Panc1 (cell line): Measurements from ENCODE around the gene FAM98C. TPM values are rescaled to one million over a fixed set of nuclear protein-coding genes. Genes with fewer than 3 reads are reported as not detected.
A peak's percentile ranks its signal among the peaks of the same experiment; 100 is the strongest.

Experiments
- ATAC-seq: fragments of 200-7000 bp; cut with Tn5 transposase; 2 replicates; pipeline ENCODE4 v1.9.1; 2020; ENCODE audit warnings: mild to moderate bottlenecking, moderate library complexity
- BruUV-seq: library from RNA; stranded (reverse); fragments of 400-500 nt; replicated peaks from 2 replicates; lab custom pipeline; 2021; lab: Mats Ljungman, UMichigan
- CTCF ChIA-PET: fragments of 300-600 bp; sonication (Branson Sonifier 250); formaldehyde crosslinking; loops from one replicate; lab custom pipeline; 2022; ENCODE audit warnings: antibody characterized with exemption; lab: Charles Lee
- POLR2A ChIA-PET: fragments of 300-600 bp; sonication (Branson Sonifier 250); formaldehyde crosslinking; loops from one replicate; lab custom pipeline; 2022; ENCODE audit warnings: antibody characterized with exemption; lab: Charles Lee
- DNase-seq: peaks from one replicate; pipeline ENCODE4 v3.0.0-alpha.2; 2010; ENCODE audit warnings: low read depth, low spot score
- H3K27ac ChIP-seq: 2 replicates; pipeline ENCODE4 v1.5.1; 2011; ENCODE audit warnings: mild to moderate bottlenecking, low read length, inconsistent platforms
- H3K27me3 ChIP-seq: fragments of 200-500 bp; sonication (Bioruptor generic); 2 replicates; pipeline ENCODE4 v1.6.0; 2014; ENCODE audit warnings: low read length, inconsistent platforms; ENCODE audit not compliant: control insufficient read depth, insufficient read depth
- H3K36me3 ChIP-seq: fragments of 200-500 bp; sonication (Bioruptor generic); 2 replicates; pipeline ENCODE4 v1.5.1; 2014; ENCODE audit warnings: inconsistent platforms, mild to moderate bottlenecking, low read length, moderate library complexity; ENCODE audit not compliant: control insufficient read depth, insufficient read depth
- H3K4me1 ChIP-seq: 2 replicates; pipeline ENCODE4 v1.5.1; 2011; ENCODE audit warnings: inconsistent platforms, mild to moderate bottlenecking, low read length, moderate library complexity; ENCODE audit not compliant: control insufficient read depth, insufficient read depth
- H3K4me3 ChIP-seq, 2 experiments: 2 replicates each; pipeline ENCODE4 v1.5.1; 2011 to 2012; ENCODE audit warnings: low read depth in 2 of 2, low read length in 2 of 2, mild to moderate bottlenecking in 2 of 2, inconsistent platforms in 1 of 2, moderate library complexity in 1 of 2
- H3K9me3 ChIP-seq: fragments of 200-500 bp; sonication (Bioruptor generic); 2 replicates; pipeline ENCODE4 v1.5.1; 2014; ENCODE audit warnings: low read depth, mild to moderate bottlenecking, inconsistent platforms, low read length, moderate library complexity; ENCODE audit not compliant: control insufficient read depth, insufficient read depth
- POLR2AphosphoS5 ChIP-seq: IDR thresholded peaks from 2 replicates; pipeline ENCODE4 v1.6.1; 2012; ENCODE audit warnings: mild to moderate bottlenecking, low read depth, low read length, moderate library complexity
- SIN3A ChIP-seq: IDR thresholded peaks from 2 replicates; pipeline ENCODE4 v1.6.1; 2012; ENCODE audit warnings: low read depth, mild to moderate bottlenecking, low read length, moderate library complexity, borderline replicate concordance; ENCODE audit not compliant: insufficient read depth
- TCF7L2 ChIP-seq: IDR thresholded peaks from 2 replicates; pipeline ENCODE4 v1.6.1; 2011; ENCODE audit warnings: mild to moderate bottlenecking, low read depth, low read length, inconsistent platforms
- in situ Hi-C: cut with HindIII; loops from 2 replicates; pipeline ENCODE4 v1.10.0; 2016; ENCODE audit warnings: low sequenced_read_pairs, low pct_unique_long_range_greater_than_20kb
- intact Hi-C: fragments of 100-400 bp; cut with micrococcal nuclease; formaldehyde crosslinking; loops from one replicate; pipeline ENCODE4 v1.10.0; 2022; ENCODE audit not compliant: unreplicated experiment
- total RNA-seq: library from RNA; stranded (reverse); gene quantifications from one replicate; pipeline ENCODE4 v1.2.1, GENCODE V29; 2021; ENCODE audit not compliant: unreplicated experiment
- TF ChIP-seq, protein P1 (sequence below): fragments of 450-650 bp; IDR thresholded peaks from 2 replicates; pipeline ENCODE4 v1.5.1; 2017; ENCODE audit warnings: mild to moderate bottlenecking
- TF ChIP-seq, protein P2 (sequence below), 2 experiments: IDR thresholded peaks; 2 replicates each; pipeline ENCODE4 v1.6.1; 2011 to 2012; ENCODE audit warnings: low read depth in 2 of 2, control low read depth in 1 of 2, low read length in 1 of 2, mild to moderate bottlenecking in 1 of 2, moderate library complexity in 1 of 2; ENCODE audit not compliant: insufficient read depth in 1 of 2

FAM98C gene
- total RNA-seq, 1 experiment from 2014 or later, result 24.7 TPM

- Histone ChIP-seq H3K4me3 (no peak overlapping the region), H3K9me3 (no peaks in the 10 kb centered on the region), H3K4me1 (peaks cover 8% of the 10 kb centered on the region), H3K27ac (no peak overlapping the region), H3K27me3 (no peaks in the 10 kb centered on the region), H3K36me3 (no peaks in the 10 kb centered on the region; the same call in 1 of the 2 replicates)
- ChIA-PET CTCF (no interaction called here), POLR2A (no interaction called here)
- TF ChIP-seq, protein P1, sequence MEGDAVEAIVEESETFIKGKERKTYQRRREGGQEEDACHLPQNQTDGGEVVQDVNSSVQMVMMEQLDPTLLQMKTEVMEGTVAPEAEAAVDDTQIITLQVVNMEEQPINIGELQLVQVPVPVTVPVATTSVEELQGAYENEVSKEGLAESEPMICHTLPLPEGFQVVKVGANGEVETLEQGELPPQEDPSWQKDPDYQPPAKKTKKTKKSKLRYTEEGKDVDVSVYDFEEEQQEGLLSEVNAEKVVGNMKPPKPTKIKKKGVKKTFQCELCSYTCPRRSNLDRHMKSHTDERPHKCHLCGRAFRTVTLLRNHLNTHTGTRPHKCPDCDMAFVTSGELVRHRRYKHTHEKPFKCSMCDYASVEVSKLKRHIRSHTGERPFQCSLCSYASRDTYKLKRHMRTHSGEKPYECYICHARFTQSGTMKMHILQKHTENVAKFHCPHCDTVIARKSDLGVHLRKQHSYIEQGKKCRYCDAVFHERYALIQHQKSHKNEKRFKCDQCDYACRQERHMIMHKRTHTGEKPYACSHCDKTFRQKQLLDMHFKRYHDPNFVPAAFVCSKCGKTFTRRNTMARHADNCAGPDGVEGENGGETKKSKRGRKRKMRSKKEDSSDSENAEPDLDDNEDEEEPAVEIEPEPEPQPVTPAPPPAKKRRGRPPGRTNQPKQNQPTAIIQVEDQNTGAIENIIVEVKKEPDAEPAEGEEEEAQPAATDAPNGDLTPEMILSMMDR, result no peak
- TF ChIP-seq SIN3A (no peak), POLR2AphosphoS5 (no peak), TCF7L2 (no peak)
- TF ChIP-seq, protein P2, sequence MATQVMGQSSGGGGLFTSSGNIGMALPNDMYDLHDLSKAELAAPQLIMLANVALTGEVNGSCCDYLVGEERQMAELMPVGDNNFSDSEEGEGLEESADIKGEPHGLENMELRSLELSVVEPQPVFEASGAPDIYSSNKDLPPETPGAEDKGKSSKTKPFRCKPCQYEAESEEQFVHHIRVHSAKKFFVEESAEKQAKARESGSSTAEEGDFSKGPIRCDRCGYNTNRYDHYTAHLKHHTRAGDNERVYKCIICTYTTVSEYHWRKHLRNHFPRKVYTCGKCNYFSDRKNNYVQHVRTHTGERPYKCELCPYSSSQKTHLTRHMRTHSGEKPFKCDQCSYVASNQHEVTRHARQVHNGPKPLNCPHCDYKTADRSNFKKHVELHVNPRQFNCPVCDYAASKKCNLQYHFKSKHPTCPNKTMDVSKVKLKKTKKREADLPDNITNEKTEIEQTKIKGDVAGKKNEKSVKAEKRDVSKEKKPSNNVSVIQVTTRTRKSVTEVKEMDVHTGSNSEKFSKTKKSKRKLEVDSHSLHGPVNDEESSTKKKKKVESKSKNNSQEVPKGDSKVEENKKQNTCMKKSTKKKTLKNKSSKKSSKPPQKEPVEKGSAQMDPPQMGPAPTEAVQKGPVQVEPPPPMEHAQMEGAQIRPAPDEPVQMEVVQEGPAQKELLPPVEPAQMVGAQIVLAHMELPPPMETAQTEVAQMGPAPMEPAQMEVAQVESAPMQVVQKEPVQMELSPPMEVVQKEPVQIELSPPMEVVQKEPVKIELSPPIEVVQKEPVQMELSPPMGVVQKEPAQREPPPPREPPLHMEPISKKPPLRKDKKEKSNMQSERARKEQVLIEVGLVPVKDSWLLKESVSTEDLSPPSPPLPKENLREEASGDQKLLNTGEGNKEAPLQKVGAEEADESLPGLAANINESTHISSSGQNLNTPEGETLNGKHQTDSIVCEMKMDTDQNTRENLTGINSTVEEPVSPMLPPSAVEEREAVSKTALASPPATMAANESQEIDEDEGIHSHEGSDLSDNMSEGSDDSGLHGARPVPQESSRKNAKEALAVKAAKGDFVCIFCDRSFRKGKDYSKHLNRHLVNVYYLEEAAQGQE (IDR thresholded peaks at IDR 0.05; ENCODE audit: insufficient read depth in 1 of 2, low read depth in 2 of 2, low read length in 1 of 2), result no peak
- no TSS peak for BruUV-seq
- in situ Hi-C loops, result no loop called here
- ATAC-seq, result no peak
- intact Hi-C loops, result no loop called here
- DNase-seq, result no peak
These were observed 31.8 kb upstream of the FAM98C start for GRCh38 chr19:38371081-38371480.

GRCh38 chr19:38373907-38374331 is 29.0 kb upstream of the FAM98C start:
- in situ Hi-C loops (no loop called here), intact Hi-C loops (no loop called here)
- DNase-seq, result no peak
- POLR2A ChIA-PET, result interaction anchor here (0.6 to 0.9 kb wide), 4 partner anchors 11 to 442 kb away, joined by 3 to 5 read pairs (median 4); no protein-coding TSS in a partner anchor
- no peak for ATAC-seq
- no TSS peak for BruUV-seq
- H3K4me3 ChIP-seq, result peak overlapping the region; percentile 85 to 87
- H3K27ac ChIP-seq, result peak overlapping the region; percentile 92
- H3K36me3 ChIP-seq, result peaks cover 4% of the 10 kb centered on the region; the same call in 1 of the 2 replicates
- CTCF ChIA-PET, result interaction anchor here (0.6 to 1.3 kb wide), 6 partner anchors 8 to 147 kb away, joined by 3 to 13 read pairs (median 4); partner anchors contain the start of genes CATSPERG and GGN
- H3K4me1 ChIP-seq, result peaks cover 10% of the 10 kb centered on the region
- H3K9me3 ChIP-seq, result no peaks in the 10 kb centered on the region
- H3K27me3 ChIP-seq, result no peaks in the 10 kb centered on the region
- TF ChIP-seq TCF7L2, result no peak
- TF ChIP-seq, protein P1, result no peak
- TF ChIP-seq POLR2AphosphoS5, result no peak
- TF ChIP-seq, protein P2 (IDR thresholded peaks at IDR 0.05; ENCODE audit: insufficient read depth in 1 of 2, low read depth in 2 of 2, low read length in 1 of 2), result no peak
- TF ChIP-seq SIN3A, result no peak
